NCI-H69 (cell line): ENCODE data around the gene DPAGT1.

Source experiments
- DNase-seq: peaks from one replicate; lab custom pipeline; 2025; lab: John Stamatoyannopoulos, UW

DPAGT1 gene

DNA sequence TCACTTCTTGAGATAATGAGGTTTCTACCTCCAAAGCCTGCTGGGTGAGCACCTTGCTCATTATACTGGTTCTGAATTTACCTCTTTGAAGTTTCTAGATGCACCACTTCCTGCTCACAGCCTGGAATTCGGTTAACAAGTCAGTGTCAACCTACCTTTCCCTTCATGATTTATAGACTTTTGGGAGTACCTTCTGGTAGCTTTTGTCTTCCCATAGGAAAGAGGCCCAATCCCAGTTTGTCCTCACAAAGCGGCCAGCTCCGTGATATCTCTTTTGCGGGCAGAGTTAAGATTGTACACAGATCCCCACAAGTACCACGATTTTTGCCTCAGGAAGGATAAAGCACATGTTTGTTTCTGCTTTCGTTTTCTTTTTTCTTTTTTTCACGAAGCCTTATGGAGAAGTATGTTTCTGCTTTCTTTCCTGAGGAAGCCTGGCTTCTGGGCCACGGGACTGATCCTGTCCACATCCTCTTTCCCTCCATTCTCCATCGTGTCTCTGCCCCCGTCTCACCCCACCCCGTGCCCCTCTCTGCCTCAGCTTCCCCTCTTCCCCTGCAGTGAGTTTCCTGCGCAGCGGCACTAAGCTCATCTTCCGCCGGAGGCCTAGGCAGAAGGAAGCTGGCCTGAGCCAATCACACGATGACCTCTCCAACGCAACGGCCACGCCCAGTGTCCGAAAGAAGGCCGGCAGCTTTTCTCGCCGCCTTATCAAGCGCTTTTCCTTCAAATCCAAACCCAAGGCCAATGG, 14.0 kb upstream of the DPAGT1 start:
- DNase-seq = no peak

DNA sequence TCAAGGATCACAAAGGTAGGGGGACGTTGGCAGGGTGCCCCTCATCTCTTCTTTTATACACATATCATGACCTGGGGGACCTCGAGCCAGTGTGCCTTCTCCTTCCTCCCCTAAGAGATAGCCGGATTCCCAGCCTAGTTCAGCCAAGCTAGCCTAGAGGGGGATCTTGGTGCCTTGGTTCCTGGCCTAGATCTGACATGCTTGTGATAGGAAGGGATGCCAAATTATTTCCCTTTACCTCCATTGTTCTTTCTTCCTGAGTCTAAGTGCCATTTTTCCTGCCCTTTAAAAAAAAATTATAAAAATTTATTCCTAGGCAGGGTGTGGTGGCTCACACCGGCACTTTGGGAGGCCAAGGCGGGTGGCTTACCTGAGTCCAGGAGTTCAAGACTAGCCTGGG, 12.7 kb upstream of the DPAGT1 start:
- no peak for DNase-seq

DNA sequence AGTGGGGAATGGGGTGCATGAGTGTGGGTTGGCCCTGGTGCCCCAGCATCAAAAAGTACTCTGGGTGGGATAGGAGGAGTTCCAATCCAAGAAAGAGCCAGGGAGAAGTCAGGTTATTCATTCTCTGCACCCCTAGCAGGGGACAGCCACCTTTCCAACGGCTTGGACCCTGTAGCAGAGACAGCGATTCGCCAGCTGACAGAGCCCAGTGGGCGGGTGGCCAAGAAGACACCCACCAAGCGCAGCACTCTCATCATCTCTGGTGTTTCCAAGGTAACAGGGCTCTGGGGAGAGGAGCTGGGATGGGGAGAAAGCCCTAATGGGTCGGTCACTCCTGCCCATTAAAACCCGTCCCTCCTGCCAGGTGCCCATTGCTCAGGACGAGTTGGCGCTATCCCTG, 12.1 kb upstream of the DPAGT1 start:
- no peak for DNase-seq

DNA sequence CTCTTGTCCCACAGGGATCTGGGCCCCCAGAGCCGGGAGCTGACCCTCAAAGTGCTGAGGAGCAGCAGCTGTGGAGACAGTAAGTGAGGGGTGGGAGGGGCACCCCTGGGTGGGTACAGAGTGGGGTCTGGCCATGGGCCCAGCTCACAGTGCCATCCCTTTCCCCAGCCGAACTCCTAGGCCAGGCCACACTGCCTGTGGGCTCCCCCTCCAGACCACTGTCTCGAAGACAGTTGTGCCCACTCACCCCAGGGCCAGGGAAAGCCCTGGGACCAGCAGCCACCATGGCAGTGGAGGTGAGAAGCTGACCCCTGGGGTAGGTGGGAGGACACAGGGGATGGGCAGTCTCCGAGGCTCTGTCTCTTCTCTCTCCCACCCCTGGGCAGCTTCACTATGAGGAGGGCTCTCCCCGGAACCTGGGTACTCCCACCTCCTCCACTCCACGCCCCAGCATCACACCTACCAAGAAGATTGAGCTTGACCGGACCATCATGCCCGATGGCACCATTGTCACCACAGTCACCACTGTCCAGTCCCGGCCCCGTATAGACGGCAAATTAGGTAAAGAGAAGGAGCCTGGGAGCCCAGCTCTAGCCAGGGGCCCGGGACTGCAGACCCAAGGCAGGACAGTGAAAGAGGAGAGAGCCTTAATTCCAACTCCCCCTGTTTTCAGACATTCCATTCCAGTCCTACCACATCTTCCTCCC, 10.8 kb upstream of the DPAGT1 start:
- no peak for DNase-seq

DNA sequence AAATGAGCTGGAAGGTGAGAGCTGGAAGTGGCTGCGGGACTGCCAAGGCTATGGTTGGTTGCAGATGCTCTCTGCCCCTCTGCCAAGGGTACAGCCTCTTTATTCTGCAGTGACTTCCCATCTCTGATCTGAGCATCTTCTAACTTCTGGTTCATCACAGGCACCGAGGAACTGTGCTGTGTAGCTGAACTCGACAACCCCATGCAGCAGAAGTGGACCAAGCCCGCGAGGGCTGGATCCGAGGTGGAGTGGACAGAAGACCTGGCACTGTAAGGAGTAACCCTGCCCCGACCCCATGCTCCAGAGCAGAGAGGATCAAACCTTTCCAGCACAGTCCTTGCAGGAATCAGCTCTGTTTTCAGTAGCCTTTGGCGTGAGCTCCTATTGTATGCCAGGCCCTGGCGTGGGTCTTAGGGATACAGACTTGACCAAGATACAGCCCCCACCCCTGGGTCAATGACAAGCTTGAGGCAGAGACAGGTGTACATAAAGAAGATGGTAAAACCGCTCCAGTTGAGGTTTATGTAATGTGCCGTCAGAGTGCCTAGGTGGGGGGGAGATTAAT, 9.8 kb upstream of the DPAGT1 start:
- no peak for DNase-seq

DNA sequence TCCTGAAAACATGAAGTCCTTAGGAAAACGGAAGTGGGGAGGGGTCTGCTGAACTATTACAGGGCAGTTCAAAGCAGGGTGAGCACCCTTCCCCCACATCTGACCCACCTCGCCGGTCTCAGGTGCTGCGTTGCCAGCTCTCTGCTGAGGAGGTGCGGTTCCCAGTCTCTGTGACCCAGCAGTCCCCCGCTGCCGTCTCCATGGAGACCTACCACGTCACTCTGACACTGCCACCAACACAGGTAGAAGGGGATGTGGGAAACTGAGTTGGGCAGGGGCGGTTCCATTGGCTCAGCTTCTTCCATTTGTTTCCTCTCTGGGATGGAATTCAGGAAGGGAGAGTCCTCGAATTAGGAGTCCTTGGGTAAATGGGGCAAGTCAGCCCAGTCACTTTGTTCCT, 8.8 kb upstream of the DPAGT1 start:
- no peak for DNase-seq

DNA sequence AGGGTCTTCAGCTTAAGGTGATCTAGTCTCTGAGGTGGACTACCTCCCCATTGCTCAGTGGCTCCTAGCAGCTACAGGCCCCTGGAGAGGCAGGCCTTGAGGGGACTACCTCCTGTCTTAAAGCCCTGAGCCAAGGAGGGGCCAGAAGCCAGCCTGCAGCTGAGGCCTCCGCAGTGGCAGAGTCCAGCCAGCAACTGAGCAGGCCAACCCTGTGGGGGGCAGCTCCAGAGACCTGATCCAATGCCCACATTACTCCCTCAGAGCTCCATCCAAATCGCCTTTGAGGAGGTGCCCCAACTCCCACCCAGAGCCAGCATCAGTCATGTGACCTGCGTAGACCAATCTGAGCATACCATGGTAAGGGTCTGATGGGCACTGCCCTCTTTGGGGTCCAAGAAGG, 8.2 kb upstream of the DPAGT1 start:
- no peak for DNase-seq

DNA sequence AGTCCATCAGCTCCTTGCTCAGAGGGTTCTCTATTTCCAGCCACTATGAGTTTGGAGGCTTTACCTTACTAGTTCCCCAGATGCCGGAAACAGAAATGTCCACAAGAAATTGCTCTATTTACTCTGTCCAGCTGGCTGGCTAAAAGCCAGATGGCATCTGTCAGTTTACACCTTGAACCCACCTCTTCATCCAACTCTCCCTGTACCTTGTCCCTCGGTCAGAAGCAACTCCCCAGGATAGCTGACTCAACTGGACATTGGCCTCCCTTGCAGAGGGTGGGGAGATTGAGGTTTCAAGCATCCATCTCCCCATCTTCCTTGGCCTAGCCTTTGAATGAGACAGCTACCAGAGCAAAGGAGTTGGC, 7.2 kb upstream of the DPAGT1 start:
- no peak for DNase-seq

DNA sequence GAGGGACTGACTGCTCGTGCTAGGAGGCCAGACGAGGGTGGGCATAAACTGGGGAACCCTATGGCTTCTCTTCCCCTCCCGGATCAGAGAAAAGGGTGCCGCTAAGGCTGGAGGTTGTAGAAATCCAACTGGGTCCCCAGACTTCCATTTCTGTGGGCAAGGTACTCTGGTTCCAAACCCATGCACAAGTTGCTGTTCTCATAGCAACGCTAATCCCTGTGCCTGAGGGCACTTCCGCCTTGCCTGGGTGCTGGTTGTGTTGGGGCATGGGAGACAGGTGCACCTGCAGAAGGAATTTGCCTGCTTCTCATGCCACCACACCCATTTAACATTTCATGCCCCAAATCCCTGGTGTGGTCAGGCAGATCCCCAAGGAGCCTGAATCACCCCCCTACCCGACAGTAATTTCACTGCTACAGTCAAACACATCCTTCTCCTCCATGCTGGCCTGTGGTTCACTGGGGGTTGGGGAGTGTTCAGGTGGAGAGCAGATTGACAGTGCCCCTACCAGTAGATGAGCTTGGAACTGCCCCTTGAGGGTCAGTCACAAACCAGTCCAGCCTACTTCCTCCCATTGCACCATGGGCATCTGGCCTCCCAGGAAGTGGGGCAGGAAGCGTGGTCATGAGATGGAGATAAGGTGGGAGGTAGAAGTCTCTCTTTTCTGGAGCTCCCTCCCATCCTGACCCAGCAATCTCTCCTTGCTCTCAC, 6.6 kb upstream of the DPAGT1 start:
- peak; percentile 87 for DNase-seq

DNA sequence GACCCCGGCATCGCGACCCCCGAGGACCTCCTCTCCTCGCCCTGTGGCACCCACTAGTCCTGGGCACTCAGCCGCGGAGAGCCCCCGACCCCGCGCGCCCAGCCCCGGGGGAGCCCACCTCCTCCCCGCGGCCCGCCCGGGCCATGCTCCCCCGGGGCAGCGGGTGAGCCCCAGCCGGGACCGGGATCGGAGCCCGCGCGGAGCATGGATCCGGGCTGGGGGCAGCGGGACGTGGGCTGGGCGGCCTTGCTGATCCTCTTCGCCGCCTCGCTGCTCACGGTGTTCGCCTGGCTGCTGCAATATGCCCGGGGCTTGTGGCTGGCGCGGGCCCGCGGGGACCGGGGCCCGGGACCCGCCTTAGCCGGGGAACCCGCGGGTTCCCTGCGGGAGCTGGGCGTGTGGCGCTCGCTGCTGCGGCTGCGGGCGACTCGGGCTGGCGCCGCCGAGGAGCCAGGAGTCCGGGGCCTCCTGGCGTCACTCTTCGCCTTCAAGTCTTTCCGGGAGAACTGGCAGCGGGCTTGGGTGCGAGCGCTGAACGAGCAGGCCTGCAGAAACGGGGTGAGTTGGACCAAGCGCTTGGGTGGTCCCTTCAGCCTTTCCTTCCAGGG, 6.0 kb upstream of the DPAGT1 start:
- peak; percentile 49 for DNase-seq

DNA sequence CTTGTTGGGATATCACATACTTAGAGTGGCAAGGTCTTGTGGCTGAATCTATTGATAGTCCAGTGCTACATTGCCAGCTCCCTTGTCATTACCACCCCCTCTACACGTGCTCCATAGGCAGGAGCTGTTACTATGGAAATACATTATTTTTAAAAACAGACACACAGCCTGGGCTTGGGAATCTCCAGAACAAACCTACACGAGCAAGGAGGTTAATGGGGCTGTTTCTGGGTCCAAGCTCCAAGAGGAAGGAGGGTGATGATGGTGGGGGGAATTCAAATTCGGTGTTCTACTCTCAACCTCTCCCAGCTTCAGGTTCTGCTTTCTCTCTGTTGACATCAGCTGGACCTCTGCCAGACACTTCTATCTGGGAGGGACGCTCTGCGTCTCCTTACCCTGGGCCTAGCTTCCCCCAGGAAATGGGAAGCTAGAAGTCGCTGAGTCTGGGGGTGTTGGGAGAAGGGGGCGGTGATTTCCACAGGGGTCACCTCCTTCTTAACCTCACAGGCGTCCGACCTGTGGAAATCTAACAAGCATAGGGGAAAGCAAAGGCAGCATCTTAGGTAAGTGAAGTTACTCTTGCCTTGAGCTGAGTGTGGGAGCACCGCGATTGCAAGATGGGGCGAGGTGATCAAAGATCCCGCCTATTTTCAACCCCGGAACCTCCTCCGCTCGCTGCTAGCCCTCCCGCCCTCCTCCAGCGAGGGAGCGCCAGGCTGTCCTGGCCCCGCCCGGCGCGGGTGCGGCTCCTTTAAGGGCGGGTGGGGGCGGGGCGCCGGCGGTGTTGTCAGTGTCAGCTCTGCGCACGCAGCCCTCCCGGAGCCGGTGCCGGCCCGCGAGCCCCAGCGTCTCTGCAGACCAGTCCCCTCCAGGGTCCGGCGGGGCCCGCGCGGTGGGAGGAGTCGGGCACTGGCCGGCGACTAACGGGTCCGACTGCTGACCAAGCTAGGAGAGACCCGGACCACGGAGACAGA, 5.2 kb upstream of the DPAGT1 start, which contains the start of gene C2CD2L:
TSS of gene C2CD2L (plus strand) at position 781 of the 974 bp plus-strand sequence. CDS start 398 bp downstream, outside the sequence.
- peak; percentile 96 for DNase-seq

DNA sequence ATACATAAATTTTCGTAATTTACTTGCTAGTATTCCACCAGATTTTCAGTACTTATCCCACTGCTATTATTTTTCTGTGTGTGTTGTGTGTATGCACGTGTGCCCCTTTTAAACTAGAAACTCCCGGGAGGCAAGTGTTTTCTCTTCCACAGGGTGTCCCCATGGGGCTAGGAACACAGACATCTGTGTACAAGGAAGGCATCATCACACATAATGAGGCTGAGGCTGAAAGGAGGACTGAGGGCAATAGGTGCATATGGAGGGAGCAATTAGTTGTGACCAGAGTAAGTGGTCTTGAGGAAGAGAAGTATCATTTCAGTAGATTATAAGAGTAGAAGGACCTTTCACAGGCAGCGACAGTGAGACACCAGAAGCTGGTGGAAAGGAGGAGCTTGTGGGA, 2.1 kb upstream of the DPAGT1 start:
- peak; percentile 92 for DNase-seq

DNA sequence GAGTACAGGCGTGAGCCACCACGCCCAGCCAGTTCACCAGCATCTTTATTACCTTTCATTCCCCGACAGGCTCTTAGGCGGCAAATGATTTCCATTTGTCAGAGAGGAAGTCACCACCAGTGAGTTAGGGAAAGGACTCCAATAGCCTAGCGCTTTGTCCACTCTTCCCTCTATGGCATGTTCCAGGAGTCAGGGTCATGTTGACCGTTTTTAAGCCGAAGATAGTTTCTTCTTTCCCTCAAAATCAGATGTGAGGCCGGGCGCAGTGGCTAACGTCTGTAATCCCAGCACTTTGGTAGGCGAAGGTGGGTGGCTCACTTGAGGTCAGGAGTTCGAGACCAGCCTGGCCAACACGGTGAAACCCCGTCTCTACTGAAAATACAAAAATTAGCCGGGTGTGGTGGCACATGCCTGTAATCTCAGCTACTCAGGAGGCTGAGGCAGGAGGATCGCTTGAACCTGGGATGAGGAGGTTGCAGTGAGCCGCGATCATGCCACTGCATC, 1.6 kb upstream of the DPAGT1 start:
- peak; percentile 50 for DNase-seq

DNA sequence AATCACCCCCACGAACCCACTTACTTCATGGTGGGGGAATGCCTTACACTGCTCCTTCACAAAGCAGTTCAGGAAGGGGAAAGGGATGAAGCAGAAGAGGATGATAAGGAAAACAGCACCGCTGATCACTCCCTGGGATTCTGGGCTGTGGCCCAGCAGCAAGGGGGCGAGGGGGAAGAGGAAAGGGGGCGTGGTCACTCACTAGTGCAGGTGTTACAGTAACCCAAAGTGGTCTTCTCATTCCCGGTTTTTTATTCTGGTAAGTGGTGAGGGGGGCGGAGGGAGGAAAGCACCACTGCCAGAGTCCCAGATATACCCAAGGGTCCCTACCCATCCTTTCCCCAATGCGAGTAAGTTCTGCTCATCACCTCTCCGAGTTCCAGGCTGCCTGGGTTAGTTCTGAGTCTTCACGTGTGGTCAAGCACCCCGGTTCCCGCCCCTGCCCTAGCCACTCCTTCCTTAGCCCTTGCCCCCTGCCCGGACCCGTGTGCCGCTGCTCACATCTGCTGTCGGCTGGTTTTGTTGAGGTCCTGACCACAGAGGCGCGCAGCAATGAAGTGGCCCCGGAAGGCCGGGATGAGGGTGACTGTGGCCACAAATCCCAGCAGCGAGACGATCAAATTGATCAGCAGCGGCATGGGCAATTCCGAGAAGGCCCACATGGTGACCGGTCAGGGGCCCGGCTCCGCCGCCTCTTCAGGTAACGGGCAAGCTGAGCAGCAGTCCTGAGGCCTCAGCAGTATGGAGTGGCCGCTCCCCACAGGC, 477 bp downstream of the DPAGT1 start:
- DNase-seq = peak; percentile 49

DNA sequence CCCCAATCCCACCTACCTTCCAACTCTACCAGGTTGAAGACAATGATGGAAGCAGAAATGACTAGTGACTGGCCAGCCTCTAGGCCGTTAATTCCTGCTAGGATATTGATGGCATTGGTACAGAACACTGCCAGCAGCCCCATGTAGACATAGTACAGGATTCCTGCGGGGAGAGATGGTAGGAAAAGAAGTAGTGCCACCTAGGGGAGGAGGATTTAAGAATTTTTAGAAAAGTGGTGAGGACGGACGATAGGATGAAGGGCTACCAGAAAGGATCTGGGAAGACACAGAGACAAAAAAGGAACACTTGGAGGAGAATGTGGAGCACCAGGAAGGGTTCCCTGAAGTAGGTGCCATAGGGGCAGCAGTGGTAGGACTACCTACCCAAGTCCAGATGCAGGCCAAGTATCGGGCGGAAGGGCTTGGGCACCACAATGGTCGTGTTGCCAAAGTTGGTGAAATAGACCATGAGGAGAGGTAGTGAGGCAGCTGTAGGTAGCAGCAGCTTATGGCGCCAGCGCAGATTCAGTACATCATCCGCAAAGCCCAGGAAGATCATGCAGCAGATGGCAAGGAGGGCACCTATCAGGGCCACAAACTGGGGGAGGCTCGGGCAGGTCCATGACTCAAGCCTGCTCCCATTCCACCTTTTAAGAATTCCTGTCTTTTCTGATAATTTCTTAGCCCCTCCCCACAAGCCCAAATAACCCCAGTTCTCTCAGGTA, 1.2 kb downstream of the DPAGT1 start:
- peak; percentile 69 for DNase-seq

DNA sequence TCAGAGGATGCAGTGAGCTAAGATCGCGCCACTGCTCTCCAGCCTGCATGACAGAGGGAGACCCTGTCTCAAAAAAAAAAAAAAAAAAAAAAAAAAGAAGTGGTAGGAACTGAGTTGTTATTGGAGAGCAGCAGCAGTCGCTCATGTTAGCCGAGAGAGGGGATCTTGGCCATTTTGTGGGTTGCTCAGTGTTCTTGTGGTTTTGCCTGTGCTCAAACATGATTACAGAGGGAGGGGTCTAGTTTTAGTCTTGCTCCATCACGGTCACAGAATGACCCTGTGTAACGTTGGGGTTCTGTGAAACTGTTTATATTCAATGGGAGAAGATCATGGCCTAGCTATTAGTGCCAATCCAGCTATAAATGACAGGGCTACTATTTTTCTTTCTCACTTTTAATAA, 1.9 kb downstream of the DPAGT1 start:
- no peak for DNase-seq

DNA sequence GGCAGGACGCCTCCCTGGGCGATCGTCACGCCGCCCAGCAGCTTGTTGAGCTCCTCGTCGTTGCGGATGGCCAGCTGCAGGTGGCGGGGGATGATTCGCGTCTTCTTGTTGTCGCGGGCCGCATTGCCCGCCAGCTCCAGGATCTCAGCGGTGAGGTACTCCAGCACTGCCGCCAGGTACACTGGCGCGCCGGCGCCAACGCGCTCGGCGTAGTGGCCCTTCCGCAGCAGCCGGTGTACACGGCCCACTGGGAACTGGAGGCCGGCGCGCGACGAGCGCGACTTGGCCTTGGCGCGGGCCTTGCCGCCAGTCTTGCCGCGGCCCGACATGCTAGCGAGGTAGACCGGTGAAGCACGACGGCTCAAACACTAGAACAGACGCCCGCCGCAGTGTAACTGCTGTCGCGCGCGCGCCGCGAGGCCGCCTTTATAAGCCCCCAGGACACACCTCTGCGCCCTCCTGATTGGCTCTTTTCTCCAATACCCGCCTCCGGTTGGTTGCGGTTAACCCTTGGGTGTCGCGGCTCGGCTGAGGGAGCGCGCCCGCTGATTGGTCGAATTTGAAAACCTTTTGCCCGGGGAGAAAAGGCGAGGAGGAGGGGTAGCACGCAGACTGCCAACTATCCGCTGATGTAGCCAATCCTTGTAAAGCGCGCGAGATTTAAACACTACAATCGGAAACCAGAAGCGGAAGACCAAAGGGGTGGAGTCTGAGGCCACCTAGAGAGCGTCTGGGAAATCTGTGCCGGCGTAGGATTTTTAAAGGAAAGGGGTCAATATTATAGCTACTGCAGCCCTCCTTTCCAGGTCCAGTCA, 6.4 kb downstream of the DPAGT1 start:
- peak; percentile 100 for DNase-seq

DNA sequence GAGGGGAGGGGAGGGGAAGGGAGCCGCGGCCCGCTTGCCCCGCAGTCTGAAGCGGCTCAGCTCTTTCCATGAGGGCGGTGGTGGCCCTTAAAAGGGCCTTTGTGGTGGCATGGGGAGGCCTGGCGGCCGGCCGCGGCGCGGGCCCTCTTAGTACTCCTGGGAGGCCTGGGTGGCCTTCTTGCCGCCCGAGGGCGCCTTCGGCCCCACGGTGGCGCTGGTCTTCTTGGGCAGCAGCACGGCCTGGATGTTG, 6.9 kb downstream of the DPAGT1 start:
- DNase-seq = no peak
